CD4-positive, alpha-beta T cell treated with Interleukin-12 subunit alpha and Interleukin-12 subunit beta, for 1 hour (primary cell): Measurements from ENCODE around the gene GPER1.
A peak's percentile ranks its signal among the peaks of the same experiment; 100 is the strongest.
"Not testable (repeated sequence)": the region's sequence is repeated elsewhere in the genome, so short reads cannot be mapped to it uniquely, and the experiment has no call there.

Experiments
- DNase-seq: peaks from one replicate; pipeline ENCODE4 v3.0.0-alpha.2; 2020

GPER1 gene

DNA sequence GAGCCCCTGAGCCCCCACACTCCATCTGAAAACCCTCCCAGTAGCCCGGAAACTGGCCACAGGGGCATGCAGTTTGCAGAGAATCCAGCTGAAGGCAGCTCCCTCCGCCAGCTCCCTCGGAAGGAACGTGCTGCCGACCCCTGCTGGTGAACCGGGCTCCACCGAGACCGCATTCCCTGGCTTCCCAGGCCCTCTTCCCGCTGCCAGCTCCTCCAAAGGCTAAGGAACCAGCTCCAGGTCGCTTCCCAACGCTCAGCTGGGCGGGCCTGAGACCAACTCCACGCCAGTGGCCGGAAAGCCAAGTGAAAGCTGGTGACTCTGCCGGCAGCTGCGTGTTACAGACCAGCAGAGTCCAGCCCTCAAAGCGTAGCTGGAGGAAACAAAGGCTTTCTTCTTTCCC is 35.8 kb downstream of the GPER1 start:
- DNase-seq: no peak

DNA sequence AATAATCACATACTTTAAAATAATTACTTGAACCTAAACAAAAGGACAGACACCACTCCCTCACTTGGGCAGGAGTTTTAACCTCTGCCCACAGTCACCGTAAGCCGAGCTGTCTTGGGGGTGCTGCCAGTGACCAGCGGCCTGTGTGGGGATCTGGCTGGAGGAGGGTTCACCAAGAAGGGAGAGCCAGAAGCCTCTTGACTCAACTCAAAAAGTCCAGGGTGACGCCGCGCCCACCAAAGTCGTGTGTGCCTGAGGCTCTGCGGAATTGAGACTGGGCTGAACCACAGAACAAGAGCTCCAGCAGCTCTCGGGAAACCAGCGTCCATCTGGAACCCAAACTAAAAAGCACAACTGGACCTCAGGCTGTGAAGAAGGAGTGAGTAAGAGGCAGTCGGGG is 36.3 kb downstream of the GPER1 start:
- DNase-seq: no peak

DNA sequence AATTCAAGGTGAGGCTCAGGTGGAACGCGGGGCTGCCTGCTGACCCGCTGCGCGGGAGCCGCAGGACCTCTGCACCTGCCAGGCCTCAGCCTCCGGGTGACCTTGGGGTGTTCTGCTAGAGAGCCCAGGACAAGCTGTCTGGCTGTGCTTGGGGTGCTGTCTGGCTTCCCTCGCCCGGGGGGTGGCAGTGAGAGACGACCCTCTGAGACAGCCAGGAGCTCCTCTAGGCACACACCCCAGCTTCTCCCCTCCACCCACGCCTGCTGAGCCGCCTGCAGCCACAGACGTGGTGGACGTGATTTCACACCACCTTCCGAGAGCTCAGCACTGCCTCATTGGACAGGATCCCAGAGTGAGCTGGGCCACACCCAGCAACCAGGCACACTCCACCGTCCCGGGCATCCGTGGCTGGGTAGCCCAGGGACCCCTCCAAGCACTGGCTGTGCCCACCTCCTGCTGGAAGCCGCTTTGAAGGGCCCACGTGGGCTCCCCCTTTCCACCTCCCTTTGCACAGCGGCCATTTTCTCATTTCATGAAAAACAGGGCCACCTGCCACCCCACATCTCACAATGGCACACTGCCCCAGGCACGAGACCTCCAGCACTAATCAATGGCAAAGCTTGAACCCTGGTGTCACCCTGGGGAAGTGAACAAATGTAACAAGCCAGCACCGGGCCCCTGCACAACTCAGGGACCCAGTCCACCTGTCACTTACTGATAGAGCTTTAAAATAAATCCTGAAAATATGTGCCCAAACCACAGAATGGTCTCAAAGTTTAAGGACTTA is 37.1 kb downstream of the GPER1 start:
- DNase-seq: no peak

DNA sequence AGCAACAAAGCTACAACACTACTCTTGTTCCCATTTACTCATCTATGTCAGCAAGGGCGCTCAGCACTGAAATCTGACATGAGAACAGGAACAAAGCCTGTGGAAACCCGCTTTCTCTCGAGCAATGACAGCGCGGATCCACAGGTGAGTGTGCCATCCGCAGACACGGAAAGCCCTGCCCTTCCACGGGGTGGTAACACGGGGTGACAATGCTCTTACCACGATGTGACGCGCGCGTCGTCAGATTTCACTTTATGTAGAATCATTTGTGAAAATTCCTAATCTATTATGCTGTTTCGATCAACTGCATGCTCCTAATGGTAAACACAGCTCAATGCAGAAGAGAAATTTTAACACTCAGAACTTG is 37.7 kb downstream of the GPER1 start:
- DNase-seq: no peak

DNA sequence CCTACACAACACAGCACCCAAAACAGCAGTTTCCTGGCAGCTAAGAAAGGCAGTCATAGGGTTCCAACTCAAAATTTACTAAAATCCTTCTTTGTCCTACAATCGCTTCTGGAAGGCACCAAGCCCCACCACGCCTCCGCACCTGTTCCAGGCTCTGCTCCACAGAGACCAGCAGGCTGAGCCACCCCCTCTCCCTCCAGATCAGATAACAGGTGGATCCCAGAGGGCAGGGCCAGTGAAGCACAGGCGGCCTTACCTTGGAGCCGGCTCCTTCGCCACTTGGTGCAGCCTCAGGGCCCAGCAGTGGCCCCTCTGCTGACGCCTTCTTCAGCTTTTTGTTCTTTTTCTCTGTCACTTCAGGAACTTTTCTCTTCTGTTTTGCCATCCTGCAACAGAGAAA is 39.1 kb downstream of the GPER1 start:
- no peak for DNase-seq

DNA sequence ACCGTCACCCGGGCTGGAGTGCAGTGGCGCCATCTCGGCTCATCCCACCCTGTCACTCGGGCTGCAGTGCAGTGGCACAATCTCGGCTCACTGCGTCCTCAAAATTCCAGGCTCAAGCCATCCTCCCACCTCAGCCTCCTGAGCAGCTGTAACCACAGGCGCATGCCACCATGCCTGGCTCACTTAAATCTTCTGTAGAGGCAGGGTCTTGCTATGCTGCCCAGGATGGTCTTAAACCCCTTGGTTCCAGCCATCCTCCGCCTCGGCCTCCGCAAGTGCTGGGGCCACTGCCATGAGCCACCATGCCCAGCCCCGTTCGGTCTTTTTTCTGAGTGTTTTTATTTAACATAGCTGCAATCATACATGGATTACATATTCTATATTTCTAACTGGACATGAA is 41.5 kb downstream of the GPER1 start:
- DNase-seq: no peak

DNA sequence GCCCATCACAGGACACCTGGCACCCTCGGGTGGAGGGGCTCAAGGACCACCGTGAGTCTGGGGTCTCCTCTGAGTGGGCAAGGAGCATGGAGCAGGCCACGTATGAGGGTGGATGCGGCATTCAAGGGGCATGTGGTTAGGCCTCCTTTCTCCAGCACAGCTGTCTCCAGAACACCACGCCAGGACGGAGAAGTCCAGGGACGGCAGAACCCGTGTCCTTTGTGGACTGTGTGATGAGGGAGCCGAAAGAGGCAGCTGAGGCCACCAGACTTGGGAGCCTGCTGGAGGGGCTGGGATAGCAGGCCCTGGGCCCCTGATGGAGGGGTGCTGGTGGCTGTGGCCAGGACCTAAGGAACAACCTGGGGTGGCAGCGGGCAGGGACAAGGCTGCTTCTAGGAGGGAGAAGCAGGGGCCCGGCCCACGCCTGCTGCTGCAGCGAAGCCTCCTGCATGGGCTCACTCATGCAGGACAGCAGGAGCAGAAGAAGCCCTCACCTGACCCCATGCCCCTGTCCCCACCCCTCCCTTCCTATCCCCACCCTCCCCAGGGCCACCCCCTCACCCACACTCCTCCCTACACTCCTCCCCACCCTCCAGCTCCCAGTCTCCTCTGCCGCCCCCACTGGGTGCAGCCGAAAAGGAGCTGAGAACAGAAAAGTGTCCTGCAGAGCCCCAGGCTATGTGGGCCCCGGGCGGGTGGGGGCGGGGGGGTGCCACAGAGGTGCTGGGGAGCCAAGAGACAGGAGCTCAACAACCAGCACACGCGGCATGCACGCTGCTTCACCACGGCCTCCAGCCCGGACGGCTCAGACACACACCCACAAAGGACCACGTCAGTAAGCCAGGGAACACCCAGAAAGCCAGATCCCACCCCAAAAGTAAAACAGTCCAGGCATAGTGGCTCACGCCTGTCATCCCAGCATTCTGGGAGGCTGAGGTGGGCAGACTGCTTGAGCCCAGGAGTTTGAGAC is 42.4 kb downstream of the GPER1 start:
- no peak for DNase-seq

DNA sequence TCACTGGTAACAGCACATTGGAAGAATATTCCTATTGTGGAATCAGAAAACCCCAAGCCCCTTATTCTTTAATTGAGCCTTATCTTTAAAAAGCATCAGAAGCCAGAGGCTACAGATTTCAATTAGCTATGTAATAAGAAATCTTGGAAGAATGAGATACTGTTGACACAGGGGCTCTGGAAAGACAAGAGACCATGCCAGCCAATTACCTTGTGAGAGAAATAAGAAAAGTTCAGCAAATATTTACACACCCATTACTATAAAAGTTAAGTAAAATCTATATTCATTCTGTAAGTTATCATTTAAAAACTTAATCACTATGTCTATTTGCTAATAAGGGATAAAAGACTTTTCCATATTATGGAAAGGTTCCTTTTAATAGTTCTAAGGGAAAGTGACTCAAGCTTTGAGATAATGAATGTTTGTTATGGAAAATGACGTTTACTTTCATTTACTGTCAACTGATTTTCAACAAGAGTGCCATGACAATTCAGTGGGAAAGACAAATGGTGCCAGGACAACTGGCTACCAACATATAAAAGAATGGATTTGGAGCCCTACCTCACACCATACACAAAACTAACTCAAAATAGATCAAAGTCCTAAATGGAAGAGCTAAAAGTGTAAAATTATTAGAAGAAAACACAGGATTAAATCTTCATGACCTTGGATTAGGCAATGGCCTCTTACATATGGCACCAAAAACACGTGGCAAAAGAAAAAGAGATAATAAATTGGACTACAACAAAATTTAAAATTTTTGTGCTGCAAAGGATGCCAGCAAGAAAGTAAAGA is 43.8 kb downstream of the GPER1 start:
- DNase-seq: no peak

DNA sequence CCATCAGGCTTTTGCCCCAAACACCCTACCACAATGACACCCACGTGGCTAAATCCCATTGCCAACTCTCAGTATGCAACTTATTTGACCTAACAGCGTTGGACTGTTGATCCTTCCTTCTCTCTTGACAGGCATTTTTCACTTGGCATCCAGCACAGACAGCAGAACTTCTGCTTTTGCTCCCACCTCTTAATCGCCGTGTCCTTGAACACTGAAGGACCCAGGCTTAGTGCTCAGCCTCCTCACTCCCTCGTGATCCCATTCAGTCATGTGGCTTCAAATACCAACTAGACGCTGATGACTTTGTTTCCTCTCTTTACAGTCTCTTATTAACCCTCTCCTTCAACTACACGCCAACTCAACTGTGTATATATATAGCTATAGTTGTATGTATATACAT is 47.0 kb downstream of the GPER1 start:
- DNase-seq: no peak

DNA sequence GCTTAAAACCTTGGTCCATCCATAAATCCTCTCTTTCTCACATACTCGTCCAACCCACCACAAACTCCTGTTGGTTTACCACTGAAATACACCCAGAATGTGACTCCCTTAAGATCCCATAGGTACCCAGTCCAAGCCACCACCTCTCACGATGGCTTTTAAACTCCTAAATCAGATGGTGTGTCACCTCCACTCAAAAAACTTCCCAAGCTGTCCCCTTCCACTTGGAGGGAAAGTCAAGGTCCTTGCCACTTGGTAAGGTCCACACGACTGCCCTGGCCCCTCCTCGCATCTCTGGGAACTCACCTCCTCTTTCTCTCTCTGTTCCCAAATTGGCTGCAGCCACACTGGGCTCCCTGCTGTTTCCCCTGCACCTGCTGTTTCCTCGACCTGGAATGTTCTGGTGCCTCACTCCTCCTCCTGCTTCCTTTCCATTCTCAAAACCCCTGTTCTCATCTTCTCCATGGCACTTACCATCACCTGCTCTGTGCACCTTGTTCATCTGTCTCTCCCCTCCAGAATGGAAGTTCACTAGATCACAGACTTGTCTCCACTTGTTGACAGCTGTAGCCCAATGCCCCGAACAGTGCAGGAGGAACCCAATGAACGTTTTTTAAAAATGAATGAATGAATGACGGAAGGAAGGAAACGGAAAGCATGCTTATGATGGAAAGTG is 49.1 kb downstream of the GPER1 start:
- DNase-seq: no peak

DNA sequence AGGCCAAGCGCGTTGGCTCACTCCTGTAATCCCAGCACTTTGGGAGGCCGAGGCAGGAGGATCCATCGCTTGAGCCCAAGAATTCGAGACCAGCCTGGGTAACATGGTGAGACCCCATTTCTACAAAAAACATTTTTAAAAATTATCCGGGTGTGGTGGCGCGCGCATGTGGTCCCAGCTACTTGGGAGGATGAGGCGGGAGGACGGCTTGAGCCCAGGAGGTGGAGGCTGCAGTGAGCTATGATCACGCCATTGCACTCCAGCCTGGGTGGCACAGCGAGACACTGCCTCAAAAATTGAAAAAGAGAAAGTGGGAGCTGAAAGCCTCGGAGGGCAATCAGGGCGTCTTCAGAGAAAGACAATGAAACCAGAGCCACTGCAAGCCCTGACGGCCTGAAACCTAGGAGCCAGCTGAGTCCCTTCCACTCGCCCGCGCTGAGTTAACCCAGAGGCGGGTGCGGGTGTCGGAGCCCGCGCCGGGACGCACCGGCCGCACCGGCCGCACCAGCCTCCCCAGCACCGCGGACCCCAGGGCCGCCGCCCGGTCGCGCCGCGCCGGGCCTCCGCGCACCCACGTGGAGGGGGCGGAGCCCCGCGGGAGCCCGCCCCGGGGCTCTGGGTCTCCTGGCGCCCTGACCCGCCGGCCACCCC is 49.7 kb downstream of the GPER1 start:
- DNase-seq: peak; percentile 20

DNA sequence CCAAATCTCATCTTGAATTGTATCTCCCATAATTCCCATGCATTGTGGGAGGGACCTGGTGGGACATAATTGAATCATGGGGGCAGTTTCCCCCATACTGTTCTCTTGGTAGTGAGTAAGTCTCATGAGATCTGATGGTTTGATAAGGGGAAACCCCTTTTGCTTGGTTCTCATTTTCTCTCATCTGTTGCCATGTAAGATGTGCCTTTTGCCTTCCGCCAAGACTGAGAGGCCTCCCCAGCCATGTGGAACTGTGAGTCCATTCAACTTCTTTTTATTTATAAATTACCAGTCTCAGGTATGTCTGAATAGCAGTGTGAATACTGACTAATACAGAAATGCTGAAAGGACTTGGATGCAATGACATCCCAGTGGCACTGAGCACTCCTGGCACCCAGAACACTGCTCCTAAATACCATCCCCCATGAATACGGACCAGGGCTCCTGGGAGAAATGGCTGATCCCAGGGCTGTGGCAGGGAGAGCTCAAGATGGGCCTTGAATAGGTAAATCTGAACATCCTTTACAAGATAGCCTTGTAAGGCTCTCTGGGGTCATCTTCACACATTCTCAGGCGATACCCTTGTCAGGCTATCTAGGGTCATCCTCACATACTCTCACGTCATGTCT is 52.7 kb downstream of the GPER1 start:
- DNase-seq: no peak

DNA sequence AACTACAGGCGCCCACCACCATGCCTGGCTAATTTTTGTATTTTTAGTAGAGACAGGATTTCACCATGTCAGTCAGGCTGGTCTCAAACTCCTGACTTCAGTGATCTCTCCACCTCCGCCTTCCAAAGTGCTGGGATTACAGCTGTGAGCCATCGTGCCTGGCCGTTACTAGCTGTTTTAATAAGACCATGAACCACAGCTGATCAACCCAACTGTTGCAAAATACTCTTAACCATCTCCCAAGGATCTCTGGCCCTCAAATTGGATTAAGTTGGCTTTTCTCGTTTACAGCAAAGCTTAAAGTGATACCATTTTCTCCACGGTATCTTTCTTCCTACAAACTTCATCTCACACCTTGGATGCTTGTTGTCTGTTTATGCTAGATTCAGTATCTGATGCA is 53.7 kb downstream of the GPER1 start:
- no peak for DNase-seq

DNA sequence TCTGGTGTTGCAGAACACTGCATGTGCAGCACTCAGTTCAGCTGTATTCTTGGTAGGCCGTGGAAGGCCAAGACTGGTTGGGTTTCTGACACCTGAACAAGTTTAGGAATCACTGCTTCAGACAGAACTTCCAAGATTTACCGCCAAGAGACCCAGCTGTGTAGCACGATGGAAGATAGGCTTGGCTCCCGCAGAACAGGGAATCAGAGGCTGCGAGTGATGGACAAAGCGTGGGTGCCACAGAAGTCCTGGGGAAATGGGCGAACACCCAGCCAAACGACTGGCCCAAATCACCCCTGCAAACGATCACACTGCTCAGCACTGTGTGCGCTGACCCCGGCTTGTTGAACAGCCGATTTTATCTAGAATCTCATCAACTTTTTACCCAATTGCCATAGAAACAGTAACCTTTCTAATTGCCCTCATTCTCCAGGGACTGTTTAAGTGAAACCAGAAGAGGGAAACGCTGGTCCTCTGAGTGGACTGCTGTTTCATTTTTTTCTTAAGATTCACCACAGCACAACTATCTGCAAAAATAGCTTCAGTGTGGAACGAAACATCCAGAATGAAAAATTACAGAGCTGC is 54.2 kb downstream of the GPER1 start:
- DNase-seq: no peak

DNA sequence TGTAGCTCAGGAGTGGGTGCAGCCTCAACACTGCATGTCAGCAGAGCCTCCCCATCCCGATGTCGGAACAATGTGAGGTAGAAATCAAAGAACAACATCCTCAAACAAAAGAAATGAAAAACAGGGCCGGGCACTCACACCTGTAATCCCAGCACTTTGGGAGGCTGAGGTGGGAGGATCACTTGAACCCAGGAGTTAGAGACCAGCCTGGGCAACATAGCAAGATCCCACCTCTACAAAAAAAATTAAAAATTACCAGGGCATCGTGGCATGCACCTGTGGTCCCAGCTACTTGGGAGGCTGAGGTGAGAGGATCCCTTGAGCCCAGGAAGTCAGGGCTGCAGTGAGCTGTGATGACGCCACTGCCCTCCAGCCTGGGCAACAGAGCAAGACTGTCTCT is 55.1 kb downstream of the GPER1 start:
- DNase-seq: not testable (repeated sequence)
